Caco-2 (cell line): ENCODE results near the gene SLC17A2. TPM values are rescaled to one million over a fixed set of nuclear protein-coding genes. Genes with fewer than 3 reads are reported as not detected.

Source experiments
- BruUV-seq: library from RNA; stranded (reverse); fragments of 400-500 nt; replicated peaks from 2 replicates; lab custom pipeline; 2021; lab: Mats Ljungman, UMichigan
- CTCF ChIA-PET: fragments of 300-600 bp; sonication (Branson Sonifier 250); formaldehyde crosslinking; loops from one replicate; lab custom pipeline; 2022; ENCODE audit warnings: antibody characterized with exemption; lab: Charles Lee
- POLR2A ChIA-PET: fragments of 300-600 bp; sonication (Branson Sonifier 250); formaldehyde crosslinking; loops from one replicate; lab custom pipeline; 2022; ENCODE audit warnings: antibody characterized with exemption; lab: Charles Lee
- DNase-seq, 2 experiments: peaks; one replicate each; pipeline versions ENCODE4 v3.0.0 to v3.0.0-alpha.2; 2020 to 2022
- H3K27me3 ChIP-seq: replicated peaks from 2 replicates; pipeline ENCODE4 v1.6.0; 2011; ENCODE audit warnings: low read length; ENCODE audit not compliant: control insufficient read depth, insufficient read depth
- H3K36me3 ChIP-seq: 2 replicates; pipeline ENCODE4 v1.5.1; 2011; ENCODE audit warnings: low read length; ENCODE audit not compliant: control insufficient read depth, insufficient read depth
- H3K4me1 ChIP-seq: fragments of 250-450 bp; sonication (Bioruptor Pico); 2 replicates; pipeline ENCODE4 v1.5.1; 2020; ENCODE audit warnings: mild to moderate bottlenecking
- H3K4me3 ChIP-seq: 2 replicates; pipeline ENCODE4 v1.5.1; 2011; ENCODE audit warnings: low read depth, mild to moderate bottlenecking, control low read depth, low read length
- H3K9me3 ChIP-seq: fragments of 250-450 bp; sonication (Bioruptor Pico); 2 replicates; pipeline ENCODE4 v1.5.1; 2020; ENCODE audit warnings: mild to moderate bottlenecking, moderate library complexity
- H3K27ac Mint-ChIP-seq: one replicate; pipeline ENCODE4 v1.8.0; 2022; ENCODE audit warnings: mixed read lengths; ENCODE audit not compliant: unreplicated experiment
- H3K27me3 Mint-ChIP-seq: one replicate; pipeline ENCODE4 v1.8.0; 2022; ENCODE audit warnings: mixed read lengths; ENCODE audit not compliant: insufficient read depth, unreplicated experiment
- H3K36me3 Mint-ChIP-seq: one replicate; pipeline ENCODE4 v1.8.0; 2022; ENCODE audit warnings: mild to moderate bottlenecking, mixed read lengths; ENCODE audit not compliant: insufficient read depth, unreplicated experiment
- H3K4me1 Mint-ChIP-seq: one replicate; pipeline ENCODE4 v1.8.0; 2022; ENCODE audit warnings: low read depth, mixed read lengths; ENCODE audit not compliant: unreplicated experiment
- H3K4me3 Mint-ChIP-seq: one replicate; pipeline ENCODE4 v1.8.0; 2022; ENCODE audit warnings: mild to moderate bottlenecking, moderate library complexity, mixed read lengths; ENCODE audit not compliant: unreplicated experiment
- H3K9me3 Mint-ChIP-seq: one replicate; pipeline ENCODE4 v1.8.0; 2022; ENCODE audit warnings: mixed read lengths; ENCODE audit not compliant: unreplicated experiment
- CTCF ChIP-seq, 2 experiments: fragments of 200-600 bp in 1 of 2; IDR thresholded peaks; 1 replicate in 1 of 2; 2 replicates in 1 of 2; pipeline versions ENCODE4 v1.5.1 to v1.8.0; 2011 to 2022; ENCODE audit warnings: antibody characterized with exemption in 1 of 2, control low read depth in 1 of 2, inconsistent platforms in 1 of 2, low read depth in 1 of 2, low read length in 1 of 2, mild to moderate bottlenecking in 1 of 2, moderate library complexity in 1 of 2; ENCODE audit not compliant: insufficient read depth in 1 of 2, severe bottlenecking in 1 of 2, unreplicated experiment in 1 of 2
- intact Hi-C: fragments of 100-400 bp; cut with micrococcal nuclease; formaldehyde crosslinking; loops from one replicate; pipeline ENCODE4 v1.10.0; 2022; ENCODE audit not compliant: unreplicated experiment
- total RNA-seq: library from RNA; stranded (reverse); gene quantifications from 2 replicates; pipeline ENCODE4 v1.2.3, GENCODE V29; 2022

The SLC17A2 gene
- total RNA-seq, 1 experiment from 2014 or later, result not detected

- no peaks in the 10 kb centered on the region for H3K9me3 ChIP-seq
- H3K27me3 Mint-ChIP-seq, result no peaks in the 10 kb centered on the region
- no TSS peak for BruUV-seq
These were observed 44.4 kb downstream of the SLC17A2 start for GRCh38 chr6:25886066-25886465.

GRCh38 chr6:25883991-25884390 is 46.5 kb downstream of the SLC17A2 start:
- Histone ChIP-seq H3K4me1 (no peaks in the 10 kb centered on the region), H3K36me3 (no peaks in the 10 kb centered on the region), H3K9me3 (no peaks in the 10 kb centered on the region), H3K27me3 (no peaks in the 10 kb centered on the region), H3K4me3 (no peak overlapping the region)
- H3K4me3 Mint-ChIP-seq, result no peak overlapping the region
- TF ChIP-seq CTCF (IDR thresholded peaks at IDR 0.05; ENCODE audit: insufficient read depth in 1 of 2, low read depth in 1 of 2, low read length in 1 of 2, severe bottlenecking in 1 of 2, unreplicated experiment in 1 of 2), result no peak
- intact Hi-C loops, result no loop called here
- H3K27ac Mint-ChIP-seq, result no peak overlapping the region
- H3K4me1 Mint-ChIP-seq, result no peaks in the 10 kb centered on the region
- BruUV-seq, result no TSS peak
- no peaks in the 10 kb centered on the region for H3K36me3 Mint-ChIP-seq
- ChIA-PET POLR2A (no interaction called here), CTCF (no interaction called here)
- no peaks in the 10 kb centered on the region for H3K27me3 Mint-ChIP-seq
- H3K9me3 Mint-ChIP-seq, result no peaks in the 10 kb centered on the region
- DNase-seq, result peak in 1 of 2 experiments; percentile 36

More at GRCh38 chr6:25886066-25886465, 44.4 kb downstream of the SLC17A2 start:
- CTCF ChIA-PET, result no interaction called here
- no peaks in the 10 kb centered on the region for H3K36me3 Mint-ChIP-seq
- no peak overlapping the region for H3K4me3 Mint-ChIP-seq
- POLR2A ChIA-PET, result no interaction called here
- H3K36me3 ChIP-seq, result no peaks in the 10 kb centered on the region
- no peaks in the 10 kb centered on the region for H3K4me1 ChIP-seq
- no peak overlapping the region for H3K4me3 ChIP-seq
- no peak for DNase-seq
- H3K27ac Mint-ChIP-seq, result no peak overlapping the region
- no peaks in the 10 kb centered on the region for H3K4me1 Mint-ChIP-seq
- intact Hi-C loops, result no loop called here
- no peaks in the 10 kb centered on the region for H3K9me3 Mint-ChIP-seq
- no peaks in the 10 kb centered on the region for H3K27me3 ChIP-seq
- no peak for TF ChIP-seq CTCF (IDR thresholded peaks at IDR 0.05; ENCODE audit: insufficient read depth in 1 of 2, low read depth in 1 of 2, low read length in 1 of 2, severe bottlenecking in 1 of 2, unreplicated experiment in 1 of 2)

- Mint-ChIP-seq H3K27ac (no peak overlapping the region), H3K36me3 (no peaks in the 10 kb centered on the region), H3K27me3 (no peaks in the 10 kb centered on the region), H3K4me3 (no peak overlapping the region), H3K4me1 (no peaks in the 10 kb centered on the region), H3K9me3 (no peaks in the 10 kb centered on the region)
- H3K9me3 ChIP-seq, result no peaks in the 10 kb centered on the region
- POLR2A ChIA-PET, result no interaction called here
- intact Hi-C loops, result no loop called here
- CTCF ChIA-PET, result no interaction called here
- no peak for TF ChIP-seq CTCF (IDR thresholded peaks at IDR 0.05; ENCODE audit: insufficient read depth in 1 of 2, low read depth in 1 of 2, low read length in 1 of 2, severe bottlenecking in 1 of 2, unreplicated experiment in 1 of 2)
- H3K36me3 ChIP-seq, result no peaks in the 10 kb centered on the region
- no peaks in the 10 kb centered on the region for H3K4me1 ChIP-seq
- no TSS peak for BruUV-seq
- no peak overlapping the region for H3K4me3 ChIP-seq
- DNase-seq, result no peak
- no peaks in the 10 kb centered on the region for H3K27me3 ChIP-seq
These were observed 47.0 kb downstream of the SLC17A2 start for GRCh38 chr6:25883536-25883935.
